OCI-LY1 (cell line): ENCODE data around the gene ST3GAL3.

ENCODE experiments used
- H2AFZ ChIP-seq: fragments of 200-600 bp; sonication (generic), shearing (Covaris generic); 2 replicates; pipeline ENCODE4 v1.6.0; 2014; ENCODE audit warnings: antibody characterized with exemption, mild to moderate bottlenecking, low read length
- H3F3A ChIP-seq: fragments of 200-600 bp; sonication (generic), shearing (Covaris generic); 2 replicates; pipeline ENCODE4 v1.6.0; 2014; ENCODE audit warnings: mild to moderate bottlenecking, antibody characterized with exemption, low read length, moderate library complexity; ENCODE audit not compliant: insufficient read depth
- H3K27ac ChIP-seq: fragments of 200-600 bp; sonication (generic); 2 replicates; pipeline ENCODE4 v1.5.1; 2014; ENCODE audit warnings: low read length, mixed run types, mild to moderate bottlenecking, low read depth; ENCODE audit not compliant: poor library complexity, severe bottlenecking
- H3K27me3 ChIP-seq: fragments of 200-600 bp; sonication (generic); 2 replicates; pipeline ENCODE4 v1.6.0; 2014; ENCODE audit warnings: antibody characterized with exemption, mild to moderate bottlenecking, low read length, moderate library complexity; ENCODE audit not compliant: insufficient read depth
- H3K36me3 ChIP-seq: fragments of 200-600 bp; sonication (generic); 2 replicates; pipeline ENCODE4 v1.6.1; 2014; ENCODE audit warnings: mild to moderate bottlenecking, antibody characterized with exemption, low read length, moderate library complexity, mixed read lengths; ENCODE audit not compliant: insufficient read depth
- H3K4me1 ChIP-seq: fragments of 200-600 bp; sonication (generic); 2 replicates; pipeline ENCODE4 v1.5.1; 2014; ENCODE audit warnings: mild to moderate bottlenecking, low read length, moderate library complexity; ENCODE audit not compliant: insufficient read depth, severe bottlenecking
- H3K4me2 ChIP-seq: fragments of 200-600 bp; sonication (generic), shearing (Covaris generic); 2 replicates; pipeline ENCODE4 v1.6.1; 2014; ENCODE audit warnings: low read length
- H3K4me3 ChIP-seq: fragments of 200-600 bp; sonication (generic); 2 replicates; pipeline ENCODE4 v1.5.1; 2014; ENCODE audit warnings: low read length, low read depth, mild to moderate bottlenecking, mixed read lengths; ENCODE audit not compliant: poor library complexity, severe bottlenecking
- H3K79me2 ChIP-seq: fragments of 200-600 bp; shearing (Covaris generic); 2 replicates; pipeline ENCODE4 v1.6.1; 2016; ENCODE audit warnings: mixed run types, low read length, mixed read lengths; ENCODE audit not compliant: insufficient read depth
- H3K9ac ChIP-seq: fragments of 200-600 bp; sonication (generic), shearing (Covaris generic); 2 replicates; pipeline ENCODE4 v1.6.1; 2014; ENCODE audit warnings: mild to moderate bottlenecking, low read length, mixed read lengths
- H3K9me2 ChIP-seq: fragments of 200-600 bp; sonication (generic), shearing (Covaris generic); 2 replicates; pipeline ENCODE4 v1.6.1; 2014; ENCODE audit warnings: low read depth, mild to moderate bottlenecking, low read length, mixed read lengths
- H3K9me3 ChIP-seq: fragments of 200-600 bp; shearing (Covaris generic); 2 replicates; pipeline ENCODE4 v1.6.1; 2014; ENCODE audit warnings: low read length, mixed read lengths
- H4K20me1 ChIP-seq: fragments of 200-600 bp; sonication (generic), shearing (Covaris generic); 2 replicates; pipeline ENCODE4 v1.6.0; 2016; ENCODE audit warnings: mild to moderate bottlenecking, low read length; ENCODE audit not compliant: insufficient read depth
- EZH2 ChIP-seq: fragments of 200-600 bp; sonication (generic), shearing (Covaris generic); IDR thresholded peaks from 2 replicates; pipeline ENCODE4 v1.8.0; 2017; ENCODE audit warnings: borderline replicate concordance, mixed run types, mild to moderate bottlenecking, antibody characterized with exemption, low read length, moderate library complexity, mixed read lengths
- TF ChIP-seq, protein P1 (sequence below): fragments of 200-600 bp; sonication (generic), shearing (Covaris generic); IDR thresholded peaks from 2 replicates; pipeline ENCODE4 v1.5.1; 2017; ENCODE audit warnings: mild to moderate bottlenecking, antibody characterized with exemption, low read length, moderate library complexity, mixed read lengths

The ST3GAL3 gene

DNA sequence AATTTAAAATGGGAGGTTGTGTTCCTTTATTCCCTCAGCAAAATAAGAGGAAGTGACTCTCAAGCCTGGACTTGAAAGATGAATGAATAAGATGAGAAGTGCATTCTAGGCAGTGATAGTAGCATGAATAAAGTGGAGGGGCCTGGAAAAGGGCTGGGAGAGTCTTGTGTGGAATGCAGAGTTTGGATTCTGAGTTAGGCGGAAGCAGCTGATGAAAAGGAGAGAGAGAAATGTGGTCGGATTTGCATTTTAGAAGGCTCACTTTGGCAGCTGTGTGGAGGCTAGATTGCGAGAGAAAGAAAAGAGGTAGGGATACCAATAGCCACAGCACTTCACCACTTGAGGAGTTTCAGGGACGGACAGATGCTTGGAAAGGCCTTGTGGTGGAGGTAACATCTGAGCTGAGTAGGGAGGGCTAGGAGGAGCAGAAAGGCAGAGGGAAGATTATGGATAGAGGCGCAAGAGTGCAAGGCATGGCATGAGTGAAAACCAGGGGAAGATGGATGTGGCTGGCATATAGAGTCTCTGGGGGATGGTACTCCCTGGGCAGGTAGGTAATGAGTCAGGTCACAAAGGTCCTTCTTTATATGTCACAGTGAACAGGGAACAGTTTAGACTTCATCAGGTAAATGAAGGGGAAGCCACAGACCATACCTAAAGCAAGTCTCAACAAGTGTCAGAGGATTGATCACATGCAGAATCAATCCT, 59.6 kb downstream of the ST3GAL3 start:
- Histone ChIP-seq H2AFZ (no peak overlapping the region), H3K79me2 (no peaks in the 10 kb centered on the region)

DNA sequence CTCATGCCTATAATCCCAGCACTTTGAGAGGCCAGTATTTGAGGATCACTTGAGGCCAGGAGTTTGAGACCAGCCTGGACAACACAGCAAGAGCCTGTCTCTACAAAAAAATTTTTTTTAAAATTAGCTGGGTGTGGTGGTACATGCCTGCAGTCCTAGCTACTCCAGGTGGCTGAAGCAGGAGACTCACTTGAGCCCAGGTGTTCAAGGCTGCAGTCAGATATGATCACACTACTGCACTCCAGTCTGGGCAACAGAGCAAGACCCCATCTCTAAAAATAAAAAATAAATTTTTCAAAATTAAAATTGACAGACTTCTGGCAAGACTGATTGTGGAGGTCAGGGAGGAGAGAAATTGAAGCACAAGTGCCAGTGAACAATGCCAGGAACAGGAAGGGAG, 60.8 kb downstream of the ST3GAL3 start:
- Histone ChIP-seq H2AFZ (no peak overlapping the region), H4K20me1 (no peaks in the 10 kb centered on the region), H3K4me2 (no peak overlapping the region), H3K4me3 (no peak overlapping the region), H3K27me3 (no peaks in the 10 kb centered on the region), H3K9me2 (no peaks in the 10 kb centered on the region), H3F3A (no peaks in the 10 kb centered on the region), H3K4me1 (peaks cover 42% of the 10 kb centered on the region), H3K79me2 (no peaks in the 10 kb centered on the region), H3K9ac (no peak overlapping the region), H3K36me3 (peaks cover 3% of the 10 kb centered on the region; the same call in 1 of the 2 replicates), H3K27ac (no peak overlapping the region), H3K9me3 (no peaks in the 10 kb centered on the region)
- TF ChIP-seq EZH2 = no peak
- TF ChIP-seq, protein P1, sequence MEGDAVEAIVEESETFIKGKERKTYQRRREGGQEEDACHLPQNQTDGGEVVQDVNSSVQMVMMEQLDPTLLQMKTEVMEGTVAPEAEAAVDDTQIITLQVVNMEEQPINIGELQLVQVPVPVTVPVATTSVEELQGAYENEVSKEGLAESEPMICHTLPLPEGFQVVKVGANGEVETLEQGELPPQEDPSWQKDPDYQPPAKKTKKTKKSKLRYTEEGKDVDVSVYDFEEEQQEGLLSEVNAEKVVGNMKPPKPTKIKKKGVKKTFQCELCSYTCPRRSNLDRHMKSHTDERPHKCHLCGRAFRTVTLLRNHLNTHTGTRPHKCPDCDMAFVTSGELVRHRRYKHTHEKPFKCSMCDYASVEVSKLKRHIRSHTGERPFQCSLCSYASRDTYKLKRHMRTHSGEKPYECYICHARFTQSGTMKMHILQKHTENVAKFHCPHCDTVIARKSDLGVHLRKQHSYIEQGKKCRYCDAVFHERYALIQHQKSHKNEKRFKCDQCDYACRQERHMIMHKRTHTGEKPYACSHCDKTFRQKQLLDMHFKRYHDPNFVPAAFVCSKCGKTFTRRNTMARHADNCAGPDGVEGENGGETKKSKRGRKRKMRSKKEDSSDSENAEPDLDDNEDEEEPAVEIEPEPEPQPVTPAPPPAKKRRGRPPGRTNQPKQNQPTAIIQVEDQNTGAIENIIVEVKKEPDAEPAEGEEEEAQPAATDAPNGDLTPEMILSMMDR = no peak

More for the DNA sequence above, 59.6 kb downstream of the ST3GAL3 start:
- no peaks in the 10 kb centered on the region for H3K27me3 ChIP-seq
- no peaks in the 10 kb centered on the region for H3F3A ChIP-seq
- no peak overlapping the region; the same call in 1 of the 2 replicates for H3K9ac ChIP-seq
- H4K20me1 ChIP-seq = no peaks in the 10 kb centered on the region
- H3K4me2 ChIP-seq = peak overlapping the region; percentile 24; the same call in 1 of the 2 replicates
- TF ChIP-seq, protein P1 = no peak
- TF ChIP-seq EZH2 = no peak
- no peak overlapping the region for H3K4me3 ChIP-seq
- no peaks in the 10 kb centered on the region for H3K36me3 ChIP-seq
- H3K9me3 ChIP-seq = no peaks in the 10 kb centered on the region
- H3K9me2 ChIP-seq = no peaks in the 10 kb centered on the region
- H3K4me1 ChIP-seq = peaks cover 47% of the 10 kb centered on the region
- peak overlapping the region; percentile 65 for H3K27ac ChIP-seq

DNA sequence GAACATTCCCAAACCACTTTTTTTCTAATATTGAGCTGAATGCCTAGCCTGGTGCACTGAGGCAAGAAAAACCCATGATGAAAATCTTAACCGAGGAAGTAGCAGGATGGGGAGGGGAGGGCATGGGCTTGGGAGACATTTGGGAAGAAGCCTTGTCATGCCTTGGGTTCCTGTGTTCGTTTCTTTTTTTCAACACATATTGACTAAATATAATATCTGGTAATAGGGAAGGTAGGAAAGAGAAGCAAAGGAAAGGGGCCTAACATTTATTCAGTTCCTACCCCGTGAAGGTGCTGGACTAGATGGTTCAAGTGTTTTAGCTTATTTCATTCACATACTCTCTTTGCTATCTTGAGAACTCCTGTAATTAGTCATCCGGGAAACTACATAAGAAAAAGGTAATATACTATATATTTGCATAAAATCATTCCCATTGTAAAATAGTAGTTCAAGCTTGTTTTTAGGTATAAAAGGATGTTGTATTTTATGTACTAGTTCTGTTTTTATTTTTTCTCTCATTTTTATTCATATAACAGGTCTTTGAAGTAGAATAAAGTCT, 62.1 kb downstream of the ST3GAL3 start:
- Histone ChIP-seq H3K27me3 (no peaks in the 10 kb centered on the region), H3K4me2 (no peak overlapping the region), H3K27ac (no peak overlapping the region), H3K9me2 (no peaks in the 10 kb centered on the region), H4K20me1 (no peaks in the 10 kb centered on the region), H3K36me3 (peaks cover 9% of the 10 kb centered on the region; the same call in 1 of the 2 replicates), H2AFZ (no peak overlapping the region), H3K79me2 (no peaks in the 10 kb centered on the region), H3K4me3 (no peak overlapping the region), H3F3A (no peaks in the 10 kb centered on the region), H3K9ac (no peak overlapping the region), H3K4me1 (peaks cover 30% of the 10 kb centered on the region), H3K9me3 (no peaks in the 10 kb centered on the region)
- no peak for TF ChIP-seq EZH2
- TF ChIP-seq, protein P1 = no peak
